ENCODE data around the gene ZFYVE26.
A peak's percentile ranks its signal among the peaks of the same experiment; 100 is the strongest.

The ZFYVE26 gene

GRCh38 chr14:67816326-67817002 lies at the start of gene ZFYVE26:
ZFYVE26 (minus strand) TSS chr14:67816590; CDS start chr14:67815963, 627 bp downstream.
- H3K4me1 Mint-ChIP-seq: peaks cover 37% of the 10 kb centered on the region

GRCh38 chr14:67863223-67863622 lies 46.8 kb upstream of the ZFYVE26 start:
- ATAC-seq: no peak
- no peaks in the 10 kb centered on the region for H3K9me3 Mint-ChIP-seq
- H3K4me3 Mint-ChIP-seq: no peak overlapping the region
- H3K36me3 Mint-ChIP-seq: peaks cover 14% of the 10 kb centered on the region
- no peak overlapping the region for H3K27ac Mint-ChIP-seq
- peaks cover 16% of the 10 kb centered on the region for H3K4me1 Mint-ChIP-seq
- DNase-seq (ENCODE audit: low spot score in 2 of 2): no peak

More at GRCh38 chr14:67816326-67817002, at the start of gene ZFYVE26:
- Mint-ChIP-seq H3K36me3 (peaks cover 46% of the 10 kb centered on the region), H3K27ac (peak within 1 kb of the TSS; percentile 95), H3K4me3 (peak within 1 kb of the TSS; percentile 97), H3K9me3 (no peaks in the 10 kb centered on the region)
- ATAC-seq: peak; percentile 94
- peak; percentile 72 to 90 for DNase-seq (ENCODE audit: low spot score in 2 of 2)

- peaks cover 36% of the 10 kb centered on the region for H3K4me1 Mint-ChIP-seq
- H3K4me3 Mint-ChIP-seq: no peak overlapping the region
- no peak for ATAC-seq
- DNase-seq (ENCODE audit: low spot score in 2 of 2): no peak
- no peaks in the 10 kb centered on the region for H3K9me3 Mint-ChIP-seq
- H3K36me3 Mint-ChIP-seq: no peaks in the 10 kb centered on the region
- H3K27ac Mint-ChIP-seq: no peak overlapping the region
Measured at GRCh38 chr14:67859169-67859749, 42.9 kb upstream of the ZFYVE26 start.

- no peak for ATAC-seq
- H3K9me3 Mint-ChIP-seq: no peaks in the 10 kb centered on the region
- peaks cover 30% of the 10 kb centered on the region for H3K4me1 Mint-ChIP-seq
- DNase-seq (ENCODE audit: low spot score in 2 of 2): no peak
- no peaks in the 10 kb centered on the region for H3K36me3 Mint-ChIP-seq
- H3K27ac Mint-ChIP-seq: no peak overlapping the region
- no peak overlapping the region for H3K4me3 Mint-ChIP-seq
Measured at GRCh38 chr14:67857778-67858350, 41.5 kb upstream of the ZFYVE26 start.

- H3K27ac Mint-ChIP-seq: no peak overlapping the region
- no peak overlapping the region for H3K4me3 Mint-ChIP-seq
- DNase-seq (ENCODE audit: low spot score in 2 of 2): no peak
- ATAC-seq: no peak
- H3K9me3 Mint-ChIP-seq: no peaks in the 10 kb centered on the region
- peaks cover 30% of the 10 kb centered on the region for H3K4me1 Mint-ChIP-seq
- H3K36me3 Mint-ChIP-seq: no peaks in the 10 kb centered on the region
Measured at GRCh38 chr14:67856827-67857226, 40.4 kb upstream of the ZFYVE26 start.

- H3K4me1 Mint-ChIP-seq: peaks cover 34% of the 10 kb centered on the region
- no peak for DNase-seq (ENCODE audit: low spot score in 2 of 2)
- no peak overlapping the region for H3K27ac Mint-ChIP-seq
- H3K4me3 Mint-ChIP-seq: no peak overlapping the region
- no peaks in the 10 kb centered on the region for H3K36me3 Mint-ChIP-seq
- no peak for ATAC-seq
- no peaks in the 10 kb centered on the region for H3K9me3 Mint-ChIP-seq
Measured at GRCh38 chr14:67853715-67854114, 37.3 kb upstream of the ZFYVE26 start.

GRCh38 chr14:67852926-67853604 lies 36.7 kb upstream of the ZFYVE26 start:
- Mint-ChIP-seq H3K4me1 (peaks cover 28% of the 10 kb centered on the region), H3K4me3 (no peak overlapping the region), H3K9me3 (no peaks in the 10 kb centered on the region), H3K36me3 (no peaks in the 10 kb centered on the region), H3K27ac (no peak overlapping the region)
- ATAC-seq: no peak
- DNase-seq (ENCODE audit: low spot score in 2 of 2): no peak

GRCh38 chr14:67851785-67852410 lies 35.5 kb upstream of the ZFYVE26 start:
- no peak overlapping the region for H3K27ac Mint-ChIP-seq
- H3K9me3 Mint-ChIP-seq: no peaks in the 10 kb centered on the region
- no peaks in the 10 kb centered on the region for H3K36me3 Mint-ChIP-seq
- H3K4me1 Mint-ChIP-seq: peaks cover 21% of the 10 kb centered on the region
- H3K4me3 Mint-ChIP-seq: no peak overlapping the region
- ATAC-seq (no peak), DNase-seq (ENCODE audit: low spot score in 2 of 2) (no peak)

- Mint-ChIP-seq H3K9me3 (no peaks in the 10 kb centered on the region), H3K4me3 (no peak overlapping the region), H3K27ac (no peak overlapping the region), H3K4me1 (peaks cover 9% of the 10 kb centered on the region), H3K36me3 (no peaks in the 10 kb centered on the region)
- ATAC-seq (no peak), DNase-seq (ENCODE audit: low spot score in 2 of 2) (no peak)
Measured at GRCh38 chr14:67850066-67850830, 33.9 kb upstream of the ZFYVE26 start.

- DNase-seq (ENCODE audit: low spot score in 2 of 2): no peak
- Mint-ChIP-seq H3K9me3 (no peaks in the 10 kb centered on the region), H3K36me3 (no peaks in the 10 kb centered on the region), H3K27ac (no peak overlapping the region), H3K4me1 (peaks cover 13% of the 10 kb centered on the region), H3K4me3 (no peak overlapping the region)
- no peak for ATAC-seq
Measured at GRCh38 chr14:67846029-67846610, 29.7 kb upstream of the ZFYVE26 start.

- Mint-ChIP-seq H3K4me1 (peaks cover 1% of the 10 kb centered on the region), H3K9me3 (no peaks in the 10 kb centered on the region), H3K27ac (no peak overlapping the region), H3K4me3 (no peak overlapping the region), H3K36me3 (no peaks in the 10 kb centered on the region)
- no peak for DNase-seq (ENCODE audit: low spot score in 2 of 2)
- ATAC-seq: no peak
Measured at GRCh38 chr14:67837011-67837624, 20.7 kb upstream of the ZFYVE26 start.

GRCh38 chr14:67835596-67835995 lies 19.2 kb upstream of the ZFYVE26 start:
- H3K4me3 Mint-ChIP-seq: no peak overlapping the region
- no peak for DNase-seq (ENCODE audit: low spot score in 2 of 2)
- no peaks in the 10 kb centered on the region for H3K36me3 Mint-ChIP-seq
- no peak for ATAC-seq
- H3K9me3 Mint-ChIP-seq: no peaks in the 10 kb centered on the region
- no peaks in the 10 kb centered on the region for H3K4me1 Mint-ChIP-seq
- H3K27ac Mint-ChIP-seq: no peak overlapping the region

GRCh38 chr14:67833403-67833802 lies 17.0 kb upstream of the ZFYVE26 start:
- H3K4me1 Mint-ChIP-seq: no peaks in the 10 kb centered on the region
- H3K9me3 Mint-ChIP-seq: no peaks in the 10 kb centered on the region
- no peak for DNase-seq (ENCODE audit: low spot score in 2 of 2)
- H3K27ac Mint-ChIP-seq: no peak overlapping the region
- ATAC-seq: no peak
- no peak overlapping the region for H3K4me3 Mint-ChIP-seq
- no peaks in the 10 kb centered on the region for H3K36me3 Mint-ChIP-seq

GRCh38 chr14:67831113-67831512 lies 14.7 kb upstream of the ZFYVE26 start:
- no peaks in the 10 kb centered on the region for H3K4me1 Mint-ChIP-seq
- H3K27ac Mint-ChIP-seq: no peak overlapping the region
- no peak overlapping the region for H3K4me3 Mint-ChIP-seq
- ATAC-seq (no peak), DNase-seq (ENCODE audit: low spot score in 2 of 2) (no peak)
- H3K36me3 Mint-ChIP-seq: peaks cover 18% of the 10 kb centered on the region
- no peaks in the 10 kb centered on the region for H3K9me3 Mint-ChIP-seq
